ENCODE measurements around the gene CD8B. TPM values are rescaled to one million over a fixed set of nuclear protein-coding genes. Genes with fewer than 3 reads are reported as not detected.

Gene CD8B
- total and polyA plus RNA-seq, 5 experiments from 2014 or later, result 456 to 2,487 (median 2,040) TPM

- Mint-ChIP-seq H3K27me3 (peaks cover 0 to 7% (median 0%) of the 10 kb centered on the region in 5 donors), H3K4me1 (peaks cover 36 to 83% (median 78%) of the 10 kb centered on the region in 4 donors), H3K27ac (peak overlapping the region; percentile 96 to 100 (median 100)), H3K4me3 (peak overlapping the region; percentile 2 to 95 (median 59)), H3K36me3 (peaks cover 17 to 52% (median 37%) of the 10 kb centered on the region in 3 donors), H3K9me3 (peaks cover 0 to 5% (median 0%) of the 10 kb centered on the region in 9 donors)
- POLR2A ChIA-PET, result interaction anchor here (0.9 to 22.7 kb wide), 7 partner anchors 8 to 341 kb away, joined by 3 to 668 read pairs (median 10); partner anchors contain the start of gene CD8A
- DNase-seq, result peak in 4 of 10 donors; percentile 45 to 76 (median 62)
- ATAC-seq, result peak; percentile 2 to 9
Measured at GRCh38 chr2:86783615-86784339, 77.9 kb downstream of the CD8B start.

GRCh38 chr2:86782748-86783147, 78.9 kb downstream of the CD8B start:
- Mint-ChIP-seq H3K27me3 (peaks cover 0 to 4% (median 0%) of the 10 kb centered on the region in 5 donors), H3K4me3 (peak overlapping the region in 3 of 10 donors; percentile 50 to 62 (median 56)), H3K27ac (peak overlapping the region; percentile 96 to 100 (median 100)), H3K9me3 (peaks cover 0 to 3% (median 0%) of the 10 kb centered on the region in 9 donors), H3K4me1 (peaks cover 34 to 76% (median 68%) of the 10 kb centered on the region in 4 donors), H3K36me3 (peaks cover 9 to 41% (median 26%) of the 10 kb centered on the region in 3 donors)
- DNase-seq (no peak), ATAC-seq (no peak)
- POLR2A ChIA-PET, result interaction anchor here (1.5 to 22.7 kb wide), 5 partner anchors 9 to 22 kb away, joined by 6 to 668 read pairs (median 23); partner anchors contain the start of gene CD8A

GRCh38 chr2:86781363-86781762, 80.3 kb downstream of the CD8B start:
- Mint-ChIP-seq H3K27me3 (no peaks in the 10 kb centered on the region), H3K36me3 (peaks cover 6 to 37% (median 14%) of the 10 kb centered on the region in 3 donors), H3K9me3 (no peaks in the 10 kb centered on the region), H3K4me1 (peaks cover 27 to 66% (median 57%) of the 10 kb centered on the region in 4 donors), H3K4me3 (peak overlapping the region in 3 of 10 donors; percentile 21 to 55 (median 22)), H3K27ac (peak overlapping the region; percentile 96 to 100 (median 100))
- POLR2A ChIA-PET, result interaction anchor here (0.5 to 22.7 kb wide), 5 partner anchors 11 to 33 kb away, joined by 3 to 668 read pairs (median 8); partner anchors contain the start of gene CD8A
- ATAC-seq (no peak), DNase-seq (no peak)

- Mint-ChIP-seq H3K9me3 (no peaks in the 10 kb centered on the region), H3K27ac (peak overlapping the region in 6 of 10 donors; percentile 29 to 81 (median 53)), H3K36me3 (peaks cover 6 to 35% (median 6%) of the 10 kb centered on the region in 3 donors), H3K4me1 (peaks cover 16 to 56% (median 43%) of the 10 kb centered on the region in 4 donors), H3K27me3 (no peaks in the 10 kb centered on the region), H3K4me3 (no peak overlapping the region)
- ATAC-seq (no peak), DNase-seq (no peak)
- POLR2A ChIA-PET, result interaction anchor here (22.7 kb wide), 1 partner anchor 25 kb away, joined by 668 read pairs; no protein-coding TSS in a partner anchor
Measured at GRCh38 chr2:86779971-86780370, 81.7 kb downstream of the CD8B start.

- DNase-seq, result no peak
- ATAC-seq, result no peak
- Mint-ChIP-seq H3K4me1 (peaks cover 13 to 46% (median 36%) of the 10 kb centered on the region in 4 donors), H3K36me3 (peaks cover under 1 to 35% (median 5%) of the 10 kb centered on the region in 3 donors), H3K27ac (peak overlapping the region in 1 of 10 donors; percentile 11), H3K9me3 (no peaks in the 10 kb centered on the region), H3K27me3 (no peaks in the 10 kb centered on the region), H3K4me3 (no peak overlapping the region)
- POLR2A ChIA-PET, result interaction anchor here (0.8 to 22.7 kb wide), 4 partner anchors 11 to 26 kb away, joined by 3 to 668 read pairs (median 4); no protein-coding TSS in a partner anchor
Measured at GRCh38 chr2:86778957-86779356, 82.7 kb downstream of the CD8B start.

GRCh38 chr2:86776532-86776931, 85.2 kb downstream of the CD8B start:
- H3K27ac Mint-ChIP-seq, result peak overlapping the region in 1 of 10 donors; percentile 15
- peaks cover 0 to 54% (median 13%) of the 10 kb centered on the region in 3 donors for H3K36me3 Mint-ChIP-seq

GRCh38 chr2:86775338-86775737, 86.3 kb downstream of the CD8B start:
- POLR2A ChIA-PET, result interaction anchor here (3.0 kb wide), 1 partner anchor 10 kb away, joined by 11 read pairs; no protein-coding TSS in a partner anchor
- Mint-ChIP-seq H3K4me1 (peaks cover 6 to 25% (median 14%) of the 10 kb centered on the region in 4 donors), H3K9me3 (no peaks in the 10 kb centered on the region), H3K27ac (peak overlapping the region in 1 of 10 donors; percentile 80), H3K4me3 (no peak overlapping the region), H3K36me3 (peaks cover 0 to 66% (median 20%) of the 10 kb centered on the region in 3 donors), H3K27me3 (no peaks in the 10 kb centered on the region)
- DNase-seq (no peak), ATAC-seq (no peak)

More at GRCh38 chr2:86776532-86776931, 85.2 kb downstream of the CD8B start:
- POLR2A ChIA-PET, result interaction anchor here (0.7 to 22.7 kb wide), 3 partner anchors 9 to 28 kb away, joined by 3 to 668 read pairs (median 11); no protein-coding TSS in a partner anchor
- no peak overlapping the region for H3K4me3 Mint-ChIP-seq
- no peaks in the 10 kb centered on the region for H3K27me3 Mint-ChIP-seq
- no peak for DNase-seq
- peaks cover 7 to 23% (median 14%) of the 10 kb centered on the region in 4 donors for H3K4me1 Mint-ChIP-seq
- ATAC-seq, result no peak
- no peaks in the 10 kb centered on the region for H3K9me3 Mint-ChIP-seq

- H3K4me3 Mint-ChIP-seq, result no peak overlapping the region
- ATAC-seq, result no peak
- H3K4me1 Mint-ChIP-seq, result peaks cover 6 to 24% (median 10%) of the 10 kb centered on the region in 4 donors
- peak overlapping the region in 3 of 10 donors; percentile 6 to 53 (median 39) for H3K27ac Mint-ChIP-seq
- POLR2A ChIA-PET, result interaction anchor here (3.0 kb wide), 1 partner anchor 11 kb away, joined by 11 read pairs; no protein-coding TSS in a partner anchor
- no peaks in the 10 kb centered on the region for H3K9me3 Mint-ChIP-seq
- no peak for DNase-seq
- H3K27me3 Mint-ChIP-seq, result no peaks in the 10 kb centered on the region
- peaks cover 0 to 71% (median 20%) of the 10 kb centered on the region in 3 donors for H3K36me3 Mint-ChIP-seq
Measured at GRCh38 chr2:86774862-86775261, 86.8 kb downstream of the CD8B start.

- POLR2A ChIA-PET, result interaction anchor here (1.2 to 3.5 kb wide), 3 partner anchors 11 to 55 kb away, joined by 5 to 10 read pairs (median 5); no protein-coding TSS in a partner anchor
- Mint-ChIP-seq H3K9me3 (no peaks in the 10 kb centered on the region), H3K27me3 (no peaks in the 10 kb centered on the region), H3K36me3 (peaks cover 0 to 89% (median 28%) of the 10 kb centered on the region in 3 donors), H3K4me1 (peaks cover 5 to 27% (median 9%) of the 10 kb centered on the region in 4 donors), H3K27ac (peak overlapping the region in 4 of 10 donors; percentile 1 to 73 (median 30)), H3K4me3 (no peak overlapping the region)
- ATAC-seq, result no peak
- DNase-seq, result no peak
Measured at GRCh38 chr2:86772611-86773010, 89.1 kb downstream of the CD8B start.

GRCh38 chr2:86770816-86771301, 90.8 kb downstream of the CD8B start:
- POLR2A ChIA-PET, result interaction anchor here (1.0 to 3.5 kb wide), 4 partner anchors 12 to 38 kb away, joined by 3 to 10 read pairs (median 4); partner anchors contain the start of gene CD8A
- H3K27ac Mint-ChIP-seq, result peak overlapping the region in 8 of 10 donors; percentile 32 to 76 (median 52)
- ATAC-seq (peak; percentile 44 to 67), DNase-seq (no peak)
- H3K4me1 Mint-ChIP-seq, result peaks cover 5 to 26% (median 10%) of the 10 kb centered on the region in 4 donors
- H3K9me3 Mint-ChIP-seq, result no peaks in the 10 kb centered on the region
- H3K4me3 Mint-ChIP-seq, result no peak overlapping the region
- H3K36me3 Mint-ChIP-seq, result peaks cover 0 to 95% (median 32%) of the 10 kb centered on the region in 3 donors
- H3K27me3 Mint-ChIP-seq, result no peaks in the 10 kb centered on the region

GRCh38 chr2:86769838-86770237, 91.8 kb downstream of the CD8B start:
- DNase-seq, result no peak
- Mint-ChIP-seq H3K36me3 (peaks cover 0 to 90% (median 32%) of the 10 kb centered on the region in 3 donors), H3K27ac (peak overlapping the region in 2 of 10 donors; percentile 63 to 72), H3K4me1 (peaks cover 6 to 33% (median 16%) of the 10 kb centered on the region in 4 donors), H3K4me3 (no peak overlapping the region), H3K9me3 (no peaks in the 10 kb centered on the region), H3K27me3 (no peaks in the 10 kb centered on the region)
- no peak for ATAC-seq
- POLR2A ChIA-PET, result interaction anchor here (1.0 to 3.5 kb wide), 3 partner anchors 13 to 39 kb away, joined by 3 to 10 read pairs (median 4); partner anchors contain the start of gene CD8A

Measured in naive thymus-derived CD8-positive, alpha-beta T cell (primary cell).